ENCODE measurements around the gene FSTL5.

Gene FSTL5

GRCh38 chr4:161907590-161907955 is 256.2 kb downstream of the FSTL5 start:
- no peaks in the 10 kb centered on the region for H3K36me3 ChIP-seq (ENCODE audit: insufficient read depth, low read length)
- no peaks in the 10 kb centered on the region for H3K27me3 ChIP-seq (ENCODE audit: insufficient read depth, low read length)
- H3K79me2 ChIP-seq (ENCODE audit: control insufficient read depth, insufficient read depth, low read length, unreplicated experiment): no peaks in the 10 kb centered on the region
- no peaks in the 10 kb centered on the region for H3K4me1 ChIP-seq (ENCODE audit: control insufficient read depth, insufficient read depth, low read length, unreplicated experiment)
- H3K27ac ChIP-seq (ENCODE audit: low read depth, low read length): no peak overlapping the region
- H3K4me3 ChIP-seq (ENCODE audit: low read depth, low read length): no peak overlapping the region
- H2AFZ ChIP-seq (ENCODE audit: low read length, unreplicated experiment): no peak overlapping the region

GRCh38 chr4:161906836-161907589 is 256.8 kb downstream of the FSTL5 start:
- no peaks in the 10 kb centered on the region for H3K27me3 ChIP-seq (ENCODE audit: insufficient read depth, low read length)
- H3K27ac ChIP-seq (ENCODE audit: low read depth, low read length): no peak overlapping the region

GRCh38 chr4:161900110-161900509 is 263.7 kb downstream of the FSTL5 start:
- no peak overlapping the region for H3K27ac ChIP-seq (ENCODE audit: low read depth, low read length)
- no peak overlapping the region for H2AFZ ChIP-seq (ENCODE audit: low read length, unreplicated experiment)
- H3K79me2 ChIP-seq (ENCODE audit: control insufficient read depth, insufficient read depth, low read length, unreplicated experiment): no peaks in the 10 kb centered on the region
- no peak overlapping the region for H3K4me3 ChIP-seq (ENCODE audit: low read depth, low read length)
- no peaks in the 10 kb centered on the region for H3K27me3 ChIP-seq (ENCODE audit: insufficient read depth, low read length)
- H3K36me3 ChIP-seq (ENCODE audit: insufficient read depth, low read length): no peaks in the 10 kb centered on the region
- no peaks in the 10 kb centered on the region for H3K4me1 ChIP-seq (ENCODE audit: control insufficient read depth, insufficient read depth, low read length, unreplicated experiment)

More at GRCh38 chr4:161906836-161907589, 256.8 kb downstream of the FSTL5 start:
- no peak overlapping the region for H2AFZ ChIP-seq (ENCODE audit: low read length, unreplicated experiment)
- H3K4me3 ChIP-seq (ENCODE audit: low read depth, low read length): no peak overlapping the region
- H3K36me3 ChIP-seq (ENCODE audit: insufficient read depth, low read length): no peaks in the 10 kb centered on the region
- no peaks in the 10 kb centered on the region for H3K79me2 ChIP-seq (ENCODE audit: control insufficient read depth, insufficient read depth, low read length, unreplicated experiment)
- no peaks in the 10 kb centered on the region for H3K4me1 ChIP-seq (ENCODE audit: control insufficient read depth, insufficient read depth, low read length, unreplicated experiment)

- Histone ChIP-seq H3K27ac (ENCODE audit: low read depth, low read length) (no peak overlapping the region), H2AFZ (ENCODE audit: low read length, unreplicated experiment) (no peak overlapping the region), H3K36me3 (ENCODE audit: insufficient read depth, low read length) (no peaks in the 10 kb centered on the region), H3K79me2 (ENCODE audit: control insufficient read depth, insufficient read depth, low read length, unreplicated experiment) (no peaks in the 10 kb centered on the region), H3K4me1 (ENCODE audit: control insufficient read depth, insufficient read depth, low read length, unreplicated experiment) (no peaks in the 10 kb centered on the region), H3K27me3 (ENCODE audit: insufficient read depth, low read length) (no peaks in the 10 kb centered on the region), H3K4me3 (ENCODE audit: low read depth, low read length) (no peak overlapping the region)
These were observed 269.2 kb downstream of the FSTL5 start for GRCh38 chr4:161894493-161895167.

DNA sequence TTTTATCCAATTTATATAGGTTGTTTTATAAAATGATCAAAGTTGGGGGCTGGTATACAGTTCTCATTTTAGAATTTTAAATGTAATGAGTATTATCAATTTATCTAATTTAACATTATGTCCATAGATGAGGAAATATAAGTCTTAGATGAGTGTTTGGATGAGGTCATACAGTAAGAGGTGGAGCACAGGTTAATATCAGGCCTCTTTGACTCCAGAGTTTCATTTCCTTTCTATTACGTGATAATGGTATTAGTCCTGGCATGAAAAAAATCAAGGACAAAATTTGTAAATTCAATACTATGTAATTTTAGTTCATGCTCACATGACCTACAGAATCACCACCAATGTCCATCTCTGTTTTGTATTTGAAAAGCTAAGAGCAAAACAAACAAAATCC is 269.8 kb downstream of the FSTL5 start:
- Histone ChIP-seq H3K27me3 (ENCODE audit: insufficient read depth, low read length) (no peaks in the 10 kb centered on the region), H3K4me3 (ENCODE audit: low read depth, low read length) (no peak overlapping the region), H3K4me1 (ENCODE audit: control insufficient read depth, insufficient read depth, low read length, unreplicated experiment) (no peaks in the 10 kb centered on the region), H3K79me2 (ENCODE audit: control insufficient read depth, insufficient read depth, low read length, unreplicated experiment) (no peaks in the 10 kb centered on the region), H3K27ac (ENCODE audit: low read depth, low read length) (no peak overlapping the region), H3K36me3 (ENCODE audit: insufficient read depth, low read length) (no peaks in the 10 kb centered on the region), H2AFZ (ENCODE audit: low read length, unreplicated experiment) (no peak overlapping the region)

DNA sequence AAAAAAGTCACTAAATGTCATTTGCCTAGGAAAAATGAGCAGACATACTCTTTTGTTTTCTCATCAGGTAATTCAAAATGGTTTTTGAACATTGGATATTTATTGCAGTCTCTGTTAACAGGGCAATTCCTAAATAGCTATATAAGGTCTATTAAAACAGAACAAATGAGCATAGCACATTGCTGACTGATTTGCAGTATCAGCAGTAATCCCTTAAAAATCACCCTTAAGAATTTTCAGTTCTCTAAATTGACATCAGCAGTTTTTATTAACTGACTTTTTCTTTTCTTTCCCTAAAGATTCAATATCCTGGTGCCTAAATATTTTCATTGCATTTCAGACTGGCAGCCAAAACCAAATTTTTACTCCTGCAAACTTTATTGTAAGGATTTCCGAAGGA is 270.2 kb downstream of the FSTL5 start:
- Histone ChIP-seq H3K79me2 (ENCODE audit: control insufficient read depth, insufficient read depth, low read length, unreplicated experiment) (no peaks in the 10 kb centered on the region), H3K4me3 (ENCODE audit: low read depth, low read length) (no peak overlapping the region), H2AFZ (ENCODE audit: low read length, unreplicated experiment) (no peak overlapping the region), H3K27me3 (ENCODE audit: insufficient read depth, low read length) (no peaks in the 10 kb centered on the region), H3K27ac (ENCODE audit: low read depth, low read length) (no peak overlapping the region), H3K36me3 (ENCODE audit: insufficient read depth, low read length) (no peaks in the 10 kb centered on the region), H3K4me1 (ENCODE audit: control insufficient read depth, insufficient read depth, low read length, unreplicated experiment) (no peaks in the 10 kb centered on the region)

DNA sequence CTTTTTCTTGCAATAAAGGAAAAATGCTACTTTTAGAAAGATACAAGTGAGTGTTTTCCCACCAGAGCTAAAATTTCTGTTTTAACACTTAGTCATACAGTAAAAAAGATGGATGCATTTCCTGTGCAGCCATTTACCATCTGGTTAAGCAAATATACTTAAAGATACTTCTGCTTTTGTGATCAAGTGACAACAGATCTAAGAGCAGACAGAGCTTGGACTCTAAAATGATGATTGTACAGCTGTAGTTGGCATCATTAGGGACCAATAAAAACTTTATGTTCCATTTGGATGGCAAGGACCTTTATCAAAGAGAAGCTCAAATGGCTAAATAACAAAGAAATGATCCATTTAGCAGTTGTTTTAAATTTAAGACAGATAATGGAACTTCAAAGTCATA is 270.8 kb downstream of the FSTL5 start:
- Histone ChIP-seq H2AFZ (ENCODE audit: low read length, unreplicated experiment) (no peak overlapping the region), H3K36me3 (ENCODE audit: insufficient read depth, low read length) (no peaks in the 10 kb centered on the region), H3K4me1 (ENCODE audit: control insufficient read depth, insufficient read depth, low read length, unreplicated experiment) (no peaks in the 10 kb centered on the region)

DNA sequence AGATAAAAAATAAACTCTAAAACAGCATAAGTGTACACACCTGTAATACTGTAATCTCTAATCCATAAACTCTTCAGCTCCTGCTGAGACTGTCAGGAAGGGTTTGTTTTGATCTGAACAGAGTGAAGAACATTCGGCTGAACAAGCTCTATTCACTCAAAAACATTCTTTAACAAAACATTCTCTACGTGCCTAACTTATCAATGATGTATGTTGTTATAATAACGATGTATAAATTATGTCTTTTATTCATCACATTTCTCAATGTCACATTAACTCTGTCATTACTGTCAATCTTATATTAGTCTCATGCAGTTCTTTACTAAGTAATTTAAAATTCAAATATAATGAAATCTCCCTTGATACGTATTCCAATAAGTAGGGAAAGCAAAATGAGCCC is 280.6 kb downstream of the FSTL5 start:
- Histone ChIP-seq H3K4me3 (ENCODE audit: low read depth, low read length) (no peak overlapping the region), H2AFZ (ENCODE audit: low read length, unreplicated experiment) (no peak overlapping the region), H3K4me1 (ENCODE audit: control insufficient read depth, insufficient read depth, low read length, unreplicated experiment) (no peaks in the 10 kb centered on the region), H3K79me2 (ENCODE audit: control insufficient read depth, insufficient read depth, low read length, unreplicated experiment) (no peaks in the 10 kb centered on the region), H3K36me3 (ENCODE audit: insufficient read depth, low read length) (no peaks in the 10 kb centered on the region), H3K27ac (ENCODE audit: low read depth, low read length) (no peak overlapping the region), H3K27me3 (ENCODE audit: insufficient read depth, low read length) (no peaks in the 10 kb centered on the region)

More for the DNA sequence above, 270.8 kb downstream of the FSTL5 start:
- no peak overlapping the region for H3K27ac ChIP-seq (ENCODE audit: low read depth, low read length)
- no peaks in the 10 kb centered on the region for H3K79me2 ChIP-seq (ENCODE audit: control insufficient read depth, insufficient read depth, low read length, unreplicated experiment)
- no peak overlapping the region for H3K4me3 ChIP-seq (ENCODE audit: low read depth, low read length)
- H3K27me3 ChIP-seq (ENCODE audit: insufficient read depth, low read length): no peaks in the 10 kb centered on the region

DNA sequence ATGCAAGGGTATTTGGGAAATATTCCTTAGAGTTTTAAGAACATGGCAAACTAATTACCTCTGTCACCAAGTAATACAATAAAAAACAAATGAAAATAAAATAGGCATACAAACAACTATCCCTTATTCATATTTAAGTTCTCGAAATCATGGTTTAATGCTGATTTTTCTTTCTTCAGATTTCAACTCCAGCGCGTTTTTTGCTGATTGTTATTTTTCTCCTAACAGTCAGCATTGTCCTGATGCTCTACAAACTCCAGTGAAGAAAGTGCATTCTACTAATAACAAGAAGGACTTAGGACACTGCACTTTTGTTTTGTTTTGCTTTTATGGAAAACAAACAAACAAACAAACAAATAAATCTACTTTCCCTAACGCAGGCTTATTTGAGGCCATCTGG is 282.4 kb downstream of the FSTL5 start:
- Histone ChIP-seq H3K27ac (ENCODE audit: low read depth, low read length) (no peak overlapping the region), H3K27me3 (ENCODE audit: insufficient read depth, low read length) (no peaks in the 10 kb centered on the region), H2AFZ (ENCODE audit: low read length, unreplicated experiment) (no peak overlapping the region), H3K79me2 (ENCODE audit: control insufficient read depth, insufficient read depth, low read length, unreplicated experiment) (no peaks in the 10 kb centered on the region), H3K36me3 (ENCODE audit: insufficient read depth, low read length) (no peaks in the 10 kb centered on the region), H3K4me1 (ENCODE audit: control insufficient read depth, insufficient read depth, low read length, unreplicated experiment) (no peaks in the 10 kb centered on the region), H3K4me3 (ENCODE audit: low read depth, low read length) (no peak overlapping the region)

DNA sequence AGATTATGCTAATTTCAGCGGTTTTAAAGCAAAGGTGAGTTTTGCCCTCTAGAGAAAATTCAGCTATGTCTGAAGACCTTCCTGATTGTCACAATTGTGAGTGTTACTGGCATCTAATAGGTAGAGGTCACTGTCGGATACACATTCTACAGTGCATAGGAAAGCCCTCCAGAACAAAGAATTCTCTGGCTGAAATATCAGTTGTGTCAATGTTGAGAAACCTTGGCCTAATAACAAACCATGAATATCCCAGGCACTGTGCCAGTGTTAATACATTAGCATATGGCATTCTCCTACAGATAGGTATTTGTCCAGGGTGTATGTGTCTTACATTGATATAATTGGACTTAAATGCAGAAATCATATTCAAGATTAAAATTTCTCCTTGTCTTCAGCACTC is 294.3 kb downstream of the FSTL5 start:
- no peaks in the 10 kb centered on the region for H3K79me2 ChIP-seq (ENCODE audit: control insufficient read depth, insufficient read depth, low read length, unreplicated experiment)
- no peak overlapping the region for H2AFZ ChIP-seq (ENCODE audit: low read length, unreplicated experiment)
- no peak overlapping the region for H3K27ac ChIP-seq (ENCODE audit: low read depth, low read length)
- H3K36me3 ChIP-seq (ENCODE audit: insufficient read depth, low read length): no peaks in the 10 kb centered on the region
- H3K27me3 ChIP-seq (ENCODE audit: insufficient read depth, low read length): no peaks in the 10 kb centered on the region
- no peaks in the 10 kb centered on the region for H3K4me1 ChIP-seq (ENCODE audit: control insufficient read depth, insufficient read depth, low read length, unreplicated experiment)
- H3K4me3 ChIP-seq (ENCODE audit: low read depth, low read length): no peak overlapping the region

- Histone ChIP-seq H3K36me3 (ENCODE audit: insufficient read depth, low read length) (no peaks in the 10 kb centered on the region), H3K4me1 (ENCODE audit: control insufficient read depth, insufficient read depth, low read length, unreplicated experiment) (no peaks in the 10 kb centered on the region), H3K27ac (ENCODE audit: low read depth, low read length) (no peak overlapping the region), H2AFZ (ENCODE audit: low read length, unreplicated experiment) (no peak overlapping the region), H3K27me3 (ENCODE audit: insufficient read depth, low read length) (no peaks in the 10 kb centered on the region), H3K4me3 (ENCODE audit: low read depth, low read length) (no peak overlapping the region), H3K79me2 (ENCODE audit: control insufficient read depth, insufficient read depth, low read length, unreplicated experiment) (no peaks in the 10 kb centered on the region)
These were observed 307.0 kb downstream of the FSTL5 start for GRCh38 chr4:161856711-161857326.

Measured in ACC112 (cell line).